Measurements from ENCODE around the gene DNAJB11. TPM values are rescaled to one million over a fixed set of nuclear protein-coding genes. Genes with fewer than 3 reads are reported as not detected.

Gene DNAJB11
- 63.6 to 91.1 TPM (median 67.6 TPM) in 3 replicates for total RNA-seq
- long read RNA-seq, transcript DNAJB11-201 (10 exons, 1,688 nt), result major isoform, 127 of 136 reads
- long read RNA-seq, partial matches to known transcripts, result 4 of 136 reads
- long read RNA-seq, other reads (novel, unspliced or antisense), result 5 of 136 reads

DNA sequence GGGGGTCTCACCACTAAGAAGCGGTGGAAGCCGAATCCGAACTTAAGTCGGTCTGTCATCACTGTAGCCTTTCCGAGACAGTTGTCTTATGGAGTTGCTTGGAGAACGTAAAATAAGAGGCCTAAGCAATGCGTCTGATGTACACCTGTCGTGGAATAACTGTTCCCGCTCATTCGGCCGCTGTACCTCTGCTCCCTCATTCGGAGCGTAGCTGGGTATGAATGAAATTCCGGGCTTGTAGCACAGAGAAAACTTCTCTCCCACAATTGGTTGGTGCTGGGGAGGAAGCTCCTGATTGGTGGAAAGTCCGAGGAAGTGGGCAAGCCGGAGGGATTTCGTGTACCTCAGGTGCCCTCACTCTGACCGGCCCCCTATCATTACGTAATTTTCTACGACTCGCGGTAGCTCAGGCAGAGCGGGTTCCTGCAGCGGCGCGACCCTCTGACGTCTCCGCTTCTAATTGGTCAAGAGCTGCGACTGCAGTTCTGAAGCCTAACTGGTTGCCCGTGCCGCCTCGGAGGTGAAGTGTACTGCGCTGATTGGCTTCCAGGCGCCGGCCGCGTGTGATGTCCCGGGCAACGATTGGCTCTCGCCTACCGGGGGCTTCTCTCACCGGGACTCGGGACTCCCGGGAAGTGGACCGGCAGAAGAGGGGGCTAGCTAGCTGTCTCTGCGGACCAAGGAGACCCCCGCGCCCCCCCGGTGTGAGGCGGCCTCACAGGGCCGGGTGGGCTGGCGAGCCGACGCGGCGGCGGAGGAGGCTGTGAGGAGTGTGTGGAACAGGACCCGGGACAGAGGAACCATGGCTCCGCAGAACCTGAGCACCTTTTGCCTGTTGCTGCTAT lies at the start of gene DNAJB11:
TSS of gene DNAJB11 (plus strand) at position 625 of the 845 bp plus-strand sequence. CDS start at position 803, 178 bp downstream.
- H3K4me1 Mint-ChIP-seq (ENCODE audit: low read depth), result peaks cover 42% of the 10 kb centered on the region
- peak; percentile 99 for DNase-seq (ENCODE audit: low spot score)
- H3K36me3 Mint-ChIP-seq (ENCODE audit: low read depth), result peaks cover 3% of the 10 kb centered on the region
- H3K9me3 Mint-ChIP-seq (ENCODE audit: low read depth), result no peaks in the 10 kb centered on the region
- peak within 1 kb of the TSS; percentile 88 for H3K4me3 Mint-ChIP-seq (ENCODE audit: unreplicated experiment)
- TF ChIP-seq, protein P1, sequence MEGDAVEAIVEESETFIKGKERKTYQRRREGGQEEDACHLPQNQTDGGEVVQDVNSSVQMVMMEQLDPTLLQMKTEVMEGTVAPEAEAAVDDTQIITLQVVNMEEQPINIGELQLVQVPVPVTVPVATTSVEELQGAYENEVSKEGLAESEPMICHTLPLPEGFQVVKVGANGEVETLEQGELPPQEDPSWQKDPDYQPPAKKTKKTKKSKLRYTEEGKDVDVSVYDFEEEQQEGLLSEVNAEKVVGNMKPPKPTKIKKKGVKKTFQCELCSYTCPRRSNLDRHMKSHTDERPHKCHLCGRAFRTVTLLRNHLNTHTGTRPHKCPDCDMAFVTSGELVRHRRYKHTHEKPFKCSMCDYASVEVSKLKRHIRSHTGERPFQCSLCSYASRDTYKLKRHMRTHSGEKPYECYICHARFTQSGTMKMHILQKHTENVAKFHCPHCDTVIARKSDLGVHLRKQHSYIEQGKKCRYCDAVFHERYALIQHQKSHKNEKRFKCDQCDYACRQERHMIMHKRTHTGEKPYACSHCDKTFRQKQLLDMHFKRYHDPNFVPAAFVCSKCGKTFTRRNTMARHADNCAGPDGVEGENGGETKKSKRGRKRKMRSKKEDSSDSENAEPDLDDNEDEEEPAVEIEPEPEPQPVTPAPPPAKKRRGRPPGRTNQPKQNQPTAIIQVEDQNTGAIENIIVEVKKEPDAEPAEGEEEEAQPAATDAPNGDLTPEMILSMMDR (IDR thresholded peaks at IDR 0.05), result no peak
- no peaks in the 10 kb centered on the region for H3K27me3 Mint-ChIP-seq (ENCODE audit: low read depth)
- peak within 1 kb of the TSS; percentile 96 for H3K27ac Mint-ChIP-seq (ENCODE audit: unreplicated experiment)

- DNase-seq (ENCODE audit: low spot score), result no peak
- no peak overlapping the region for H3K4me3 Mint-ChIP-seq (ENCODE audit: unreplicated experiment)
- H3K27me3 Mint-ChIP-seq (ENCODE audit: low read depth), result peaks cover 45% of the 10 kb centered on the region
- peaks cover 4% of the 10 kb centered on the region for H3K9me3 Mint-ChIP-seq (ENCODE audit: low read depth)
- TF ChIP-seq, protein P1 (IDR thresholded peaks at IDR 0.05), result no peak
- H3K4me1 Mint-ChIP-seq (ENCODE audit: low read depth), result no peaks in the 10 kb centered on the region
- no peak overlapping the region for H3K27ac Mint-ChIP-seq (ENCODE audit: unreplicated experiment)
- H3K36me3 Mint-ChIP-seq (ENCODE audit: low read depth), result no peaks in the 10 kb centered on the region
Measured at GRCh38 chr3:186520957-186521842, 49.3 kb upstream of the DNAJB11 start.

GRCh38 chr3:186523022-186523421 lies 47.5 kb upstream of the DNAJB11 start:
- H3K4me3 Mint-ChIP-seq (ENCODE audit: unreplicated experiment), result no peak overlapping the region

DNA sequence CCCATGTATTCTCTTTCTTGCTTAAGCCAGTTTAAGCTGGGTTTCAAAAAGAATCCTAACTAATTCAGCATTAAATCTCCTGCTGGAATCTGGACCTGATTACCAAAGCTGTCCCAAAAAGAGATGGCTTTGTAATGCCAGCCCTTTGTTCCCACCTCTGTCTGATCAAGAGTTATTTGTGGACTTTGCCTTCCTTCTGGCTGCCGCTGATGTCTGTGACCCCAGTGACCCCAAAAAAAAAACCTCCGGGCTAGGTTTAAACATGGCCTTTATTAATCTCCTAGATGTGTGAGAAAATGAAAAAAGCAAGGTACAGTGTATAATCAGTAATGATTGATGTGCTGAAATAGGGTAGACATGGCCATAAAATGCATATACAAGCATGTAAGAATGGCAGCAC lies 47.1 kb upstream of the DNAJB11 start:
- Mint-ChIP-seq H3K27ac (ENCODE audit: unreplicated experiment) (no peak overlapping the region), H3K36me3 (ENCODE audit: low read depth) (no peaks in the 10 kb centered on the region), H3K9me3 (ENCODE audit: low read depth) (no peaks in the 10 kb centered on the region), H3K4me1 (ENCODE audit: low read depth) (no peaks in the 10 kb centered on the region), H3K27me3 (ENCODE audit: low read depth) (peaks cover 34% of the 10 kb centered on the region), H3K4me3 (ENCODE audit: unreplicated experiment) (no peak overlapping the region)
- TF ChIP-seq, protein P1 (IDR thresholded peaks at IDR 0.05), result no peak
- DNase-seq (ENCODE audit: low spot score), result no peak

More at GRCh38 chr3:186523022-186523421, 47.5 kb upstream of the DNAJB11 start:
- TF ChIP-seq, protein P1 (IDR thresholded peaks at IDR 0.05), result no peak
- Mint-ChIP-seq H3K36me3 (ENCODE audit: low read depth) (no peaks in the 10 kb centered on the region), H3K27me3 (ENCODE audit: low read depth) (peaks cover 34% of the 10 kb centered on the region), H3K4me1 (ENCODE audit: low read depth) (no peaks in the 10 kb centered on the region), H3K27ac (ENCODE audit: unreplicated experiment) (no peak overlapping the region), H3K9me3 (ENCODE audit: low read depth) (no peaks in the 10 kb centered on the region)
- DNase-seq (ENCODE audit: low spot score), result no peak

DNA sequence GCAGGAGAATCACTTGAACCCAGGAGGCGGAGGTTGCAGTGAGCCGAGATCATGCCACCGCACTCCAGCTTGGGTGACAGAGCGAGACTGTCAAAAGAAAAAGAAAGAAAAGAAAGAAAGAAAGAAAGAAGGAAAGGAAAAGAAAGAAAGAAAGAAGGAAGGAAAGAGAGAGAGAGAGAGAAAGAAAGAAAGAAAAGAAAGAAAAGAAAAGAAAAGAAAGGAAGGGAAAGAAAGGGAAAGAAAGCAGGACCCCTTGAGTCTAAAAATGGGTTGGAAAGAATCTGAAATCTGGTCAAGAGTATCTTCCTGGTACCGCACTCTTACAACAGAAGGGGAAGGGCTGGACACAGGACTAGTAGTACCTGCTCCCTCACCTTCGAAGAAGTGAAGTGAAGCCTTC lies 45.9 kb upstream of the DNAJB11 start:
- no peak overlapping the region for H3K27ac Mint-ChIP-seq (ENCODE audit: unreplicated experiment)
- H3K36me3 Mint-ChIP-seq (ENCODE audit: low read depth), result peaks cover 3% of the 10 kb centered on the region
- H3K4me3 Mint-ChIP-seq (ENCODE audit: unreplicated experiment), result no peak overlapping the region
- no peak for DNase-seq (ENCODE audit: low spot score)
- peaks cover 30% of the 10 kb centered on the region for H3K27me3 Mint-ChIP-seq (ENCODE audit: low read depth)
- no peaks in the 10 kb centered on the region for H3K9me3 Mint-ChIP-seq (ENCODE audit: low read depth)
- TF ChIP-seq, protein P1 (IDR thresholded peaks at IDR 0.05), result no peak
- H3K4me1 Mint-ChIP-seq (ENCODE audit: low read depth), result no peaks in the 10 kb centered on the region

Data from chondrocyte (in vitro differentiated cells).